ENCODE data around the gene MGAT5. TPM values are rescaled to one million over a fixed set of nuclear protein-coding genes. Genes with fewer than 3 reads are reported as not detected.

Gene MGAT5
- total RNA-seq, 4 donors from 2014 or later: 16.3 to 37.8 (median 32.5) TPM

DNA sequence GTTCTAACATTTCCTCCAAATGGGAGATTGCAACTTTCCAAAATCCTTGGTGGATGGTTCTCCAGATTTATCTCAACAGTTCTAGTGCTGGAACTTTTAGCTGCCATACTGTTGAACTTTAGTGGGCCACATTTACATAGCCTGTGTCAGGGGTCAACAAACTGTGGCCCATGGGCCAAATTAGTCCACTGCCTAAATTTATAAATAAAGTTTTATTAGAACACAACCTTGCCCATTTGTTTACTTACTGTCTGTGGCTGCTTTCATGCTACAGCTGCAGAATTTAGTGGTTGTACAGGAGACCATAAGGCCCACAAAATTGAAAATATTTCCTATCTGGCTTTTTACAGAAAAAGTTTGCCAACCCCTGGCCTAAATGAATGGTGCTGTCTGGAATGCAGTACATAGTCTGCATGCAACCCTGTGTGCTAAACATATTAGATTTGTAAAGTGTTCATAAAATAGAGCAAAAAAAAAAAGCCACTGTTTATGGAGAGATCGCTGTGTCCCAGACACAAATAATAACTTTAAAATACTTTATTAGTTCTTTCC lies 30.3 kb downstream of the MGAT5 start:
- 95% methylated on average over 1 of the region's 1 CpG for WGBS, 2 donors
- TF ChIP-seq POLR2A (IDR thresholded peaks at IDR 0.05): no peak
- TF ChIP-seq, protein P1, sequence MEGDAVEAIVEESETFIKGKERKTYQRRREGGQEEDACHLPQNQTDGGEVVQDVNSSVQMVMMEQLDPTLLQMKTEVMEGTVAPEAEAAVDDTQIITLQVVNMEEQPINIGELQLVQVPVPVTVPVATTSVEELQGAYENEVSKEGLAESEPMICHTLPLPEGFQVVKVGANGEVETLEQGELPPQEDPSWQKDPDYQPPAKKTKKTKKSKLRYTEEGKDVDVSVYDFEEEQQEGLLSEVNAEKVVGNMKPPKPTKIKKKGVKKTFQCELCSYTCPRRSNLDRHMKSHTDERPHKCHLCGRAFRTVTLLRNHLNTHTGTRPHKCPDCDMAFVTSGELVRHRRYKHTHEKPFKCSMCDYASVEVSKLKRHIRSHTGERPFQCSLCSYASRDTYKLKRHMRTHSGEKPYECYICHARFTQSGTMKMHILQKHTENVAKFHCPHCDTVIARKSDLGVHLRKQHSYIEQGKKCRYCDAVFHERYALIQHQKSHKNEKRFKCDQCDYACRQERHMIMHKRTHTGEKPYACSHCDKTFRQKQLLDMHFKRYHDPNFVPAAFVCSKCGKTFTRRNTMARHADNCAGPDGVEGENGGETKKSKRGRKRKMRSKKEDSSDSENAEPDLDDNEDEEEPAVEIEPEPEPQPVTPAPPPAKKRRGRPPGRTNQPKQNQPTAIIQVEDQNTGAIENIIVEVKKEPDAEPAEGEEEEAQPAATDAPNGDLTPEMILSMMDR (IDR thresholded peaks at IDR 0.05): no peak
- intact Hi-C loops (cut with DNase I; ENCODE audit: low total_unique reads): no loop called here
- H3K4me3 ChIP-seq (ENCODE audit: low read depth, poor library complexity, severe bottlenecking): no peak overlapping the region
- no peak for DNase-seq (ENCODE audit: low spot score in 2 of 2)

DNA sequence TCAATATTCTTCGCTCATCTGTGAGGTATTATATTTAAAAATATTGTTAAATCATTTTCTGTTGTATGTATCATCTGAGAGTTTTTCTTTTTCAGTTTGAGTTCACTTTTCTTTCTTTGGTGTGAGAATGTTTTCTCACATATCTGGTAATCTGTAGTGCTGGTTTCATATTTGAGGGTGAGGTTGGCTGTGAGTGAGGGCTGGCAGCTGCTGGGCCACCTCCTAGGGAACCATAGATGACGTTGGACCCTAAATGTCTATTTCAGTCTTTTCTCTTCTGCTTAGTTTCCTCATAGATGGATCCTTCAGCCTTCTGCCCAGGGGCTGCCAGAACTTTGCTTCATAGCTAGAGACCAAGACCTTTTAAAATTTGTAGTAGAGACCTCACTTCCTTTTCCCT lies 33.5 kb downstream of the MGAT5 start:
- intact Hi-C loops (cut with DNase I; ENCODE audit: low total_unique reads): no loop called here
- no peak overlapping the region for H3K4me3 ChIP-seq (ENCODE audit: low read depth, poor library complexity, severe bottlenecking)
- 80 to 91% methylated on average over 2 of the region's 2 CpGs for WGBS, 2 donors
- TF ChIP-seq, protein P1 (IDR thresholded peaks at IDR 0.05): no peak
- no peak for TF ChIP-seq POLR2A (IDR thresholded peaks at IDR 0.05)
- no peak for DNase-seq (ENCODE audit: low spot score in 2 of 2)

DNA sequence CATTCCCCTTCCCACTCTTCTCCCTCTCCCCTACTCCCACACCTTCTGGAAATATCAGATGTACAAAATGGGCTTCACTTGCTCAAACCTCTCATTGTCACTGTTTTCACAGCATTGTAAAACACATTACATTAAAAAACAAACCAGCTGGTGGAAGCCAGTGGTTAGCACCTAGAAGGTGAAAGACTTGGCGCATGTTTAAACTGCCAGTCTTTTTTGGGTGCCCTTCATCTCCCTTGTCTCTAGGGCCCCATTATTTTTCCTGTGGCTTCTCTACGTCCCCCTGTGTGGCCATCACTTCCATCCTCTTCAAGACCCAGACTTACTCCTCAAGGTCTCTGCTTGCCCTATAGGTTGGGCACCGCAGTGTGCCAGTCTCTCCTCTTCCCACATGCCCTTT lies 34.9 kb downstream of the MGAT5 start:
- WGBS, 2 donors: 94 to 96% methylated on average over 3 of the region's 3 CpGs
- intact Hi-C loops (cut with DNase I; ENCODE audit: low total_unique reads): no loop called here

DNA sequence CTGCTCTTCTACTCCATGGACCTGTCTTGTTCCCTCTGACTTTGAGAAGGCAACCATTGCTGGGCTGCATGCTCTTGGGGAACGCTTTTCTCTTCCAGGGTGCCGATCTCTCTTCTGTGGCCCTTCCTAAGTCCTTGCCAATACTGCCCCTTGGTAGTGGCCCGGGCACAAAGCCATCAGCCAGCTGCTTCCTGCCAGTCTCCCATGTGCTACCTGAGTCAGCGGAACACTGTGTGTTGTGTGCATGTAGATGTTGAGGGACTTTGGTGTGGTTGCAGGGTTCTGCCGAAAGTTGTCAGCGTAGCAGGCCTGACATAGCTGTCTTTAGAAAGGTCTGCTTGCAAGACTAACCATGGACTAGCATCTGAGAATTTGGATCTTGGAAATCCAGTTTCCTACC lies 35.4 kb downstream of the MGAT5 start:
- intact Hi-C loops (cut with DNase I; ENCODE audit: low total_unique reads): no loop called here
- TF ChIP-seq, protein P1 (IDR thresholded peaks at IDR 0.05): no peak
- no peak for TF ChIP-seq POLR2A (IDR thresholded peaks at IDR 0.05)
- H3K4me3 ChIP-seq (ENCODE audit: low read depth, poor library complexity, severe bottlenecking): no peak overlapping the region
- WGBS, 2 donors: 90 to 91% methylated on average over 6 of the region's 6 CpGs
- DNase-seq (ENCODE audit: low spot score in 2 of 2): no peak

More for the DNA sequence above, 34.9 kb downstream of the MGAT5 start:
- no peak for TF ChIP-seq POLR2A (IDR thresholded peaks at IDR 0.05)
- no peak for DNase-seq (ENCODE audit: low spot score in 2 of 2)
- no peak overlapping the region for H3K4me3 ChIP-seq (ENCODE audit: low read depth, poor library complexity, severe bottlenecking)

DNA sequence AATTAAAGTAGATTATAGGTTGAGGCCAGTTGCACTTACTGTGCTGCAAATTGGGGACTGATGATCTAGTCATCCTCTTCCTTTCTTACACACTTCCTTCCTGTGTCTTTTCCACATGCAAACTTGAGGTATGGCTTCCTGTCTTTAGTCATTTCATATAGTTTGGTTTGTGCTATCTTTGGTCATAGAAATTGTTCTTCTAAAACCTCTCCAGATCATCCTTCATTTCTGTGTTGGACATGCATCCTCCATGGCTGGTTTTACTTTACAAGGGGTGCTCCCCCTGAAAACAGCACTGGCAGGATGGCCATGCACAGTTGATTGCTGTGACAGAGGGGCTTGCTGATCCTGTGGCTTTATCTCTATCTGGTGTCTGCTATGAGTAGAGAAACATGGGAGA lies 36.5 kb downstream of the MGAT5 start:
- intact Hi-C loops (cut with DNase I; ENCODE audit: low total_unique reads): no loop called here
- TF ChIP-seq POLR2A (IDR thresholded peaks at IDR 0.05): no peak
- TF ChIP-seq, protein P1 (IDR thresholded peaks at IDR 0.05): no peak
- no peak overlapping the region for H3K4me3 ChIP-seq (ENCODE audit: low read depth, poor library complexity, severe bottlenecking)
- no peak for DNase-seq (ENCODE audit: low spot score in 2 of 2)

DNA sequence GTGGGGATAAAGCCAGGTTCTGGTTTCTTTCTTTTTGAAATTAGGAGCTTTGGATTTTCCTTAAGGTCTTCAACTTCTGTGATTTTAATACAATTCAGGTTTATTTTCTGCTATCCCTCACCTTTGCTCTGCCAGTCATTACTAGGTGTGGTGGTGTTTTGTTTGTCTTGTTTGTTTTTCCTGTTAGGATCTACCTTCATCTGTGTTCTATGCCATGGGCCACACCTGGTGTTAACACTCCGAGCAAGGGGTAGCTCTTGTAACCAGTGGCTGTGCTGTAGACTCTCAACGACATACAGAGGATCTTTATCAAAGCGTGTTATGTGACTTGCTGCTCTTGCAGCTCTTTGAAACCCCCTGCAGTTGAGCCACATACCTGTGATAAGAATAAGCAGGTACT lies 38.6 kb downstream of the MGAT5 start:
- TF ChIP-seq POLR2A (IDR thresholded peaks at IDR 0.05): no peak
- TF ChIP-seq, protein P1 (IDR thresholded peaks at IDR 0.05): no peak
- no peak overlapping the region for H3K4me3 ChIP-seq (ENCODE audit: low read depth, poor library complexity, severe bottlenecking)
- 88 to 93% methylated on average over 3 of the region's 3 CpGs for WGBS, 2 donors
- intact Hi-C loops (cut with DNase I; ENCODE audit: low total_unique reads): no loop called here
- no peak for DNase-seq (ENCODE audit: low spot score in 2 of 2)
